ENCODE results near the gene EIF3K.
A peak's percentile ranks its signal among the peaks of the same experiment; 100 is the strongest.

EIF3K gene

DNA sequence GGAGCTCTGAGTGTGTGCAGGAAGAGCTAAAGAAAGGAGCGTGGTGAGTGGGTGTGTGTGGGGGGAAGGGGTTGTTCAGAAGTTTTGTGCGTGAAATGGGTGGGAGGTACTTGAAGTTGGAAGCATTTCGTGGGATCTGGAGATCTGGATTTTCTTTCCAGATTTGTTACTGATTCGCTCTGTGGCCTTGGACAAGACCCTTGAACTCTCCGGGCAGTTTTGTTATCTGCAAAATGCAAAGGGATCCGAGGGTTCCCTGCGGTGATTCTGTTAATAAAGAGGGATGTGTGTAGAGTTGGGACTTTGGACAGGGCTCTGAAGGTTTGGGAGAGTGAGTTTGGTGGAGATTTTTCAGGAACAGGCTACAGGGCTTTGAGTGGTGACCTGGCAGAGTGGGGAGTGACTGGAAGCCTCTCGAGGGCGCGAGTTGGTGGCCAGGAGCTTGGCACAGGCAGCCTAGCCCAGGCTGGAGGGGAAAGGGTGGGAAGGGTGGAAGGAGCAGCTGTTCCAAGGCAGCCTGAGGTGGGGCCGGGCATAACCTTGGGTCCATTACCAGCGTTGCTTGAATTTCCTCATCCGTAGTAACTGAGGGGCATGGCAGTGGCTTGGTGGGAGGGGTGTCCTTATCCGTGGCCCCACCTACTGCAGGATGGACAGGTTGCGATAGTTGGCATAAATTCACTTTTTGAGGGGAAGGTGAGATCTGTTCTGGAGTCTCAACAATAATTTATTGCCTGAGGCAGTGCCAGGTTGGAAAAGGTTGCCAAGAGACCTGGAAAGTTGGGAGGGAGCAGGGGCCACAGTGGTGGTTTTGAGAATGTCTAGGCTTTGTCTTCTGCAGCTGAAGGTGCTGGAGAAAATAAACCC lies 30.6 kb downstream of the EIF3K start:
- H3K36me3 ChIP-seq (ENCODE audit: control insufficient read depth, insufficient read depth, low read length) = peaks cover 3% of the 10 kb centered on the region
- H3K4me3 ChIP-seq (ENCODE audit: insufficient read depth, low read depth, low read length) = peak overlapping the region; percentile 83
- no peaks in the 10 kb centered on the region for H3K9me3 ChIP-seq (ENCODE audit: control insufficient read depth, low read length)
- H3K4me1 ChIP-seq (ENCODE audit: control insufficient read depth, insufficient read depth, low read length) = peaks cover 23% of the 10 kb centered on the region
- H3K27ac ChIP-seq (ENCODE audit: insufficient read depth, low read depth, low read length, poor library complexity, severe bottlenecking) = no peak overlapping the region
- 19 to 25% methylated on average over 15 of the region's 15 CpGs for WGBS, 2 experiments
- H3K27me3 ChIP-seq (ENCODE audit: control insufficient read depth, insufficient read depth, low read length, poor library complexity, severe bottlenecking) = no peaks in the 10 kb centered on the region

GRCh38 chr19:38650172-38650775 lies 31.3 kb downstream of the EIF3K start:
- H3K36me3 ChIP-seq (ENCODE audit: control insufficient read depth, insufficient read depth, low read length) = peaks cover 4% of the 10 kb centered on the region
- peaks cover 30% of the 10 kb centered on the region for H3K4me1 ChIP-seq (ENCODE audit: control insufficient read depth, insufficient read depth, low read length)
- H3K27me3 ChIP-seq (ENCODE audit: control insufficient read depth, insufficient read depth, low read length, poor library complexity, severe bottlenecking) = no peaks in the 10 kb centered on the region
- H3K4me3 ChIP-seq (ENCODE audit: insufficient read depth, low read depth, low read length) = peak overlapping the region; percentile 83
- WGBS, 2 experiments = 67 to 72% methylated on average over 5 to 8 of the region's 8 CpGs
- H3K27ac ChIP-seq (ENCODE audit: insufficient read depth, low read depth, low read length, poor library complexity, severe bottlenecking) = no peak overlapping the region
- no peaks in the 10 kb centered on the region for H3K9me3 ChIP-seq (ENCODE audit: control insufficient read depth, low read length)

GRCh38 chr19:38650911-38651584 lies 32.1 kb downstream of the EIF3K start:
- no peaks in the 10 kb centered on the region for H3K27me3 ChIP-seq (ENCODE audit: control insufficient read depth, insufficient read depth, low read length, poor library complexity, severe bottlenecking)
- H3K9me3 ChIP-seq (ENCODE audit: control insufficient read depth, low read length) = no peaks in the 10 kb centered on the region
- H3K4me3 ChIP-seq (ENCODE audit: insufficient read depth, low read depth, low read length) = no peak overlapping the region
- 89 to 90% methylated on average over 12 of the region's 12 CpGs for WGBS, 2 experiments
- H3K36me3 ChIP-seq (ENCODE audit: control insufficient read depth, insufficient read depth, low read length) = peaks cover 4% of the 10 kb centered on the region
- H3K27ac ChIP-seq (ENCODE audit: insufficient read depth, low read depth, low read length, poor library complexity, severe bottlenecking) = no peak overlapping the region
- H3K4me1 ChIP-seq (ENCODE audit: control insufficient read depth, insufficient read depth, low read length) = peaks cover 36% of the 10 kb centered on the region

DNA sequence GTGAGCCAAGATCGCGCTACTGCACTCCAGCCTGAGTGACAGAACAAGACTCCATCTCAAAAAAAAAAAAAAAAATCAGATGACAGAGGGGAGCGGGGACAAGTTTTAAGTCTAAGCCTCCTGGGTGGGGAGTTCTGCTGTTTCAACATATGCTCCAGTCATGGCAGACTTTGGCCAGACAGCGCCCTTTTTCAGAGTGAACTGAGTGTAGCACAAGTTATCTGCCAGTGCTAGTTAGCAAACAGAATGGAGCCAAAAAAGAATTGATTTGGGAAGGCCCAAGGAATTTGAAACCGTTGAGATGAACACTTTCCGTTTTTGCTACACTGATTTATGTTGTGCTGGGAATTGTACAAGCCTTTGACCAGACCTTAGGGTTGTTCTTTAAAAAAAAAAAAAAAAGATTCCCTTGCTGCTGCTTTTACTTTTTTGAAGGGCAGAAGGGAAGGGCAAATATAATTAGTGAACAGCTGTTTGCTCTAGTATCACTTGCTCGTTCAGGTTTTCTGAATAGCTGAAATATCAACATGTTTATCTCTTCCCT lies 34.1 kb downstream of the EIF3K start:
- Histone ChIP-seq H3K4me3 (ENCODE audit: insufficient read depth, low read depth, low read length) (no peak overlapping the region), H3K4me1 (ENCODE audit: control insufficient read depth, insufficient read depth, low read length) (peaks cover 52% of the 10 kb centered on the region), H3K36me3 (ENCODE audit: control insufficient read depth, insufficient read depth, low read length) (peaks cover 4% of the 10 kb centered on the region), H3K9me3 (ENCODE audit: control insufficient read depth, low read length) (no peaks in the 10 kb centered on the region), H3K27me3 (ENCODE audit: control insufficient read depth, insufficient read depth, low read length, poor library complexity, severe bottlenecking) (no peaks in the 10 kb centered on the region), H3K27ac (ENCODE audit: insufficient read depth, low read depth, low read length, poor library complexity, severe bottlenecking) (no peak overlapping the region)
- 87 to 89% methylated on average over 7 of the region's 7 CpGs for WGBS, 2 experiments

DNA sequence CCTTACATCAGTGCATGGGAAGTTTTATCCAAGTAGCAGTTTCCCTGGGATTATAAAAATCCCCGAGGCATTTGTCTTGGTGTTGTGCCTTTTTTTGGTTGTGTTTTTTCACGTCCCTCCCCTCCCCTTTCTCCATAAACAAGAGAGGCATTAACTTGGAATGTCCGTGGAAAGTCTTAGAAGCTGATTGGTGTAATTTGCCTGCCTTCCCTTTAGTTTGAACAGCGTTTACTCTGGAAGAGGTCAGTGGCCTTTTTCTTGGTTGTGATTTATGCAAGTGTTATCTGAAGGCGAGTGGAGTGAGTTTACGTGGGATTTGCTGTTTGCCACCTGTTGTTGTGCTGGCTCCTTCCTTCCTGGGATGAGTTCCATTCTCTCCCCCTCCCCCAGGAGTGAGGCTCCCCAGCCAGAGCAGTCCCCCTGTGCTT lies 35.7 kb downstream of the EIF3K start:
- H3K9me3 ChIP-seq (ENCODE audit: control insufficient read depth, low read length) = no peaks in the 10 kb centered on the region
- H3K4me1 ChIP-seq (ENCODE audit: control insufficient read depth, insufficient read depth, low read length) = peaks cover 62% of the 10 kb centered on the region
- 48 to 49% methylated on average over 6 of the region's 6 CpGs for WGBS, 2 experiments
- H3K27me3 ChIP-seq (ENCODE audit: control insufficient read depth, insufficient read depth, low read length, poor library complexity, severe bottlenecking) = no peaks in the 10 kb centered on the region
- H3K27ac ChIP-seq (ENCODE audit: insufficient read depth, low read depth, low read length, poor library complexity, severe bottlenecking) = peak overlapping the region; percentile 22
- no peak overlapping the region for H3K4me3 ChIP-seq (ENCODE audit: insufficient read depth, low read depth, low read length)
- peaks cover 4% of the 10 kb centered on the region for H3K36me3 ChIP-seq (ENCODE audit: control insufficient read depth, insufficient read depth, low read length)

- Histone ChIP-seq H3K27me3 (ENCODE audit: control insufficient read depth, insufficient read depth, low read length, poor library complexity, severe bottlenecking) (no peaks in the 10 kb centered on the region), H3K4me1 (ENCODE audit: control insufficient read depth, insufficient read depth, low read length) (peaks cover 55% of the 10 kb centered on the region), H3K4me3 (ENCODE audit: insufficient read depth, low read depth, low read length) (no peak overlapping the region), H3K36me3 (ENCODE audit: control insufficient read depth, insufficient read depth, low read length) (peaks cover 4% of the 10 kb centered on the region), H3K27ac (ENCODE audit: insufficient read depth, low read depth, low read length, poor library complexity, severe bottlenecking) (no peak overlapping the region), H3K9me3 (ENCODE audit: control insufficient read depth, low read length) (no peaks in the 10 kb centered on the region)
- WGBS, 2 experiments = 75 to 88% methylated on average over 5 of the region's 5 CpGs
Measured at GRCh38 chr19:38655148-38655824, 36.3 kb downstream of the EIF3K start.

DNA sequence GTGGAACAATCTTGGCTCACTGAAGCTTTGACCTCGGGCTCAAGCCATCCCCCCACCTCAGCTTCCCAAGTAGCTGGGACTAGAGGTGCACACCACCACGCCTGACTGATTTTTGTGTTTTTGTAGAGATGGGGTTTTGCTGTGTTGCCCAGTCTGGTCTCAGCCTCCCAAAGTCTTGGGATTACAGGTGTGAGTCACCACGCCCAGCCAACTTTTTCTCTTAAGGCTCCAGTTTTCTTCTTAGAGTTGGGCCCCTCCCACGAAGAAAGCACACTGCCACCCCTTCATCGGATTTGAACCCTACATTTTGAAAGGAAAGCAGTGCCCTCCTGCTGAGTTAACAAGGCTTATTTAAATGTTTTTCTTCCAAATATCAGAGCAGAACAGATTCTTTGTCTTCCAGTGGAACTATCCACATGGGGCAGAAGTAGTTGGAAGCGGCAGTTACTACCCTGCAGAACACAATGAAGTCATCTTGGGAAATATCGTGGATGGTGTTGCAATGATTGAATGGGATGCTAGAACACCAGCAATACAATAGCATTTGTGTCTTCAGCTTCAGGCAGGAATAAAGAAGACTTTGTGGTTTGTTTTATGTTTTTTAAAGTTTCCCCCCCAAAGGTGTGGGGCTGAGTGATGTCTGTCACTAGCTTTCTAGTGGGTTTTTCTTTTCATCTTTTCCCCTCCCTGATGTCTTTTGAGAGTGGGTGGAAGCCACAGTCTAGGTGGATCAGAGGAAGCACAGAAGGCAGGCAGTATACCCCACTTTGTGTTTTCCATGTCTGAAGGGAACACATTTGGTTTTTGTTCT lies 37.4 kb downstream of the EIF3K start:
- Histone ChIP-seq H3K4me3 (ENCODE audit: insufficient read depth, low read depth, low read length) (no peak overlapping the region), H3K27ac (ENCODE audit: insufficient read depth, low read depth, low read length, poor library complexity, severe bottlenecking) (no peak overlapping the region), H3K36me3 (ENCODE audit: control insufficient read depth, insufficient read depth, low read length) (peaks cover 4% of the 10 kb centered on the region), H3K4me1 (ENCODE audit: control insufficient read depth, insufficient read depth, low read length) (peaks cover 47% of the 10 kb centered on the region), H3K9me3 (ENCODE audit: control insufficient read depth, low read length) (no peaks in the 10 kb centered on the region), H3K27me3 (ENCODE audit: control insufficient read depth, insufficient read depth, low read length, poor library complexity, severe bottlenecking) (no peaks in the 10 kb centered on the region)
- 79 to 88% methylated on average over 7 of the region's 7 CpGs for WGBS, 2 experiments

GRCh38 chr19:38657633-38658222 lies 38.7 kb downstream of the EIF3K start:
- Histone ChIP-seq H3K4me1 (ENCODE audit: control insufficient read depth, insufficient read depth, low read length) (peaks cover 51% of the 10 kb centered on the region), H3K9me3 (ENCODE audit: control insufficient read depth, low read length) (no peaks in the 10 kb centered on the region), H3K4me3 (ENCODE audit: insufficient read depth, low read depth, low read length) (no peak overlapping the region), H3K27me3 (ENCODE audit: control insufficient read depth, insufficient read depth, low read length, poor library complexity, severe bottlenecking) (no peaks in the 10 kb centered on the region), H3K36me3 (ENCODE audit: control insufficient read depth, insufficient read depth, low read length) (peaks cover 4% of the 10 kb centered on the region), H3K27ac (ENCODE audit: insufficient read depth, low read depth, low read length, poor library complexity, severe bottlenecking) (peak overlapping the region; percentile 20)
- 83% methylated on average over 7 to 8 of the region's 8 CpGs for WGBS, 2 experiments

Measured in ectodermal cell (in vitro differentiated cells).